ENCODE results near the gene NDUFA3.

- TF ChIP-seq RAD21 (CRISPR knock-in tag; IDR thresholded peaks at IDR 0.05) (no peak), SP1 (IDR thresholded peaks at IDR 0.05) (no peak), SP1 (CRISPR knock-in tag; IDR thresholded peaks at IDR 0.05) (no peak), ZNF546 (CRISPR knock-in tag; conservative IDR thresholded peaks at IDR 0.05) (no peak), IRF2 (CRISPR knock-in tag; IDR thresholded peaks at IDR 0.05) (no peak), HCFC1 (IDR thresholded peaks at IDR 0.05; ENCODE audit: low read depth, low read length) (no peak), ETS1 (CRISPR knock-in tag; IDR thresholded peaks at IDR 0.05) (no peak), ZNF589 (CRISPR knock-in tag; conservative IDR thresholded peaks at IDR 0.05) (no peak), PBX3 (CRISPR knock-in tag; IDR thresholded peaks at IDR 0.05; ENCODE audit: borderline replicate concordance) (no peak)
- TF ChIP-seq, protein P1, sequence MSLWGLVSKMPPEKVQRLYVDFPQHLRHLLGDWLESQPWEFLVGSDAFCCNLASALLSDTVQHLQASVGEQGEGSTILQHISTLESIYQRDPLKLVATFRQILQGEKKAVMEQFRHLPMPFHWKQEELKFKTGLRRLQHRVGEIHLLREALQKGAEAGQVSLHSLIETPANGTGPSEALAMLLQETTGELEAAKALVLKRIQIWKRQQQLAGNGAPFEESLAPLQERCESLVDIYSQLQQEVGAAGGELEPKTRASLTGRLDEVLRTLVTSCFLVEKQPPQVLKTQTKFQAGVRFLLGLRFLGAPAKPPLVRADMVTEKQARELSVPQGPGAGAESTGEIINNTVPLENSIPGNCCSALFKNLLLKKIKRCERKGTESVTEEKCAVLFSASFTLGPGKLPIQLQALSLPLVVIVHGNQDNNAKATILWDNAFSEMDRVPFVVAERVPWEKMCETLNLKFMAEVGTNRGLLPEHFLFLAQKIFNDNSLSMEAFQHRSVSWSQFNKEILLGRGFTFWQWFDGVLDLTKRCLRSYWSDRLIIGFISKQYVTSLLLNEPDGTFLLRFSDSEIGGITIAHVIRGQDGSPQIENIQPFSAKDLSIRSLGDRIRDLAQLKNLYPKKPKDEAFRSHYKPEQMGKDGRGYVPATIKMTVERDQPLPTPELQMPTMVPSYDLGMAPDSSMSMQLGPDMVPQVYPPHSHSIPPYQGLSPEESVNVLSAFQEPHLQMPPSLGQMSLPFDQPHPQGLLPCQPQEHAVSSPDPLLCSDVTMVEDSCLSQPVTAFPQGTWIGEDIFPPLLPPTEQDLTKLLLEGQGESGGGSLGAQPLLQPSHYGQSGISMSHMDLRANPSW (CRISPR knock-in tag; IDR thresholded peaks at IDR 0.05; ENCODE audit: borderline replicate concordance): no peak
- TF ChIP-seq, protein P2, sequence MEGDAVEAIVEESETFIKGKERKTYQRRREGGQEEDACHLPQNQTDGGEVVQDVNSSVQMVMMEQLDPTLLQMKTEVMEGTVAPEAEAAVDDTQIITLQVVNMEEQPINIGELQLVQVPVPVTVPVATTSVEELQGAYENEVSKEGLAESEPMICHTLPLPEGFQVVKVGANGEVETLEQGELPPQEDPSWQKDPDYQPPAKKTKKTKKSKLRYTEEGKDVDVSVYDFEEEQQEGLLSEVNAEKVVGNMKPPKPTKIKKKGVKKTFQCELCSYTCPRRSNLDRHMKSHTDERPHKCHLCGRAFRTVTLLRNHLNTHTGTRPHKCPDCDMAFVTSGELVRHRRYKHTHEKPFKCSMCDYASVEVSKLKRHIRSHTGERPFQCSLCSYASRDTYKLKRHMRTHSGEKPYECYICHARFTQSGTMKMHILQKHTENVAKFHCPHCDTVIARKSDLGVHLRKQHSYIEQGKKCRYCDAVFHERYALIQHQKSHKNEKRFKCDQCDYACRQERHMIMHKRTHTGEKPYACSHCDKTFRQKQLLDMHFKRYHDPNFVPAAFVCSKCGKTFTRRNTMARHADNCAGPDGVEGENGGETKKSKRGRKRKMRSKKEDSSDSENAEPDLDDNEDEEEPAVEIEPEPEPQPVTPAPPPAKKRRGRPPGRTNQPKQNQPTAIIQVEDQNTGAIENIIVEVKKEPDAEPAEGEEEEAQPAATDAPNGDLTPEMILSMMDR (CRISPR knock-in tag; IDR thresholded peaks at IDR 0.05): no peak
These were observed 2.5 kb downstream of the NDUFA3 start for GRCh38 chr19:54104998-54105715.
